Activated CD8-positive, alpha-beta memory T cell treated with anti-CD3 and anti-CD28 coated beads, Interleukin-2, amount 10 ng/mL, durations not matched to agents 7 days and 5 days (primary cell): ENCODE results near the gene AP4S1. TPM values are rescaled to one million over a fixed set of nuclear protein-coding genes. Genes with fewer than 3 reads are reported as not detected.
"Not testable (repeated sequence)": the region's sequence is repeated elsewhere in the genome, so short reads cannot be mapped to it uniquely, and the experiment has no call there.

Experiments used
- ATAC-seq: fragments of 150-1000 bp; cut with Tn5 transposase; one replicate; pipeline ENCODE4 v1.10.0; 2021; ENCODE audit warnings: moderate library complexity
- CTCF ChIA-PET: fragments of 350-600 bp; sonication (Branson Sonifier 250); formaldehyde crosslinking; loops from one replicate; lab custom pipeline; 2021; ENCODE audit warnings: antibody characterized with exemption; lab: Charles Lee
- DNase-seq: peaks from one replicate; pipeline ENCODE4 v3.0.0-alpha.2; 2020
- H3K27ac Mint-ChIP-seq: one replicate; pipeline ENCODE4 v1.8.0; 2021; ENCODE audit warnings: mild to moderate bottlenecking, mixed read lengths
- H3K27me3 Mint-ChIP-seq: one replicate; pipeline ENCODE4 v1.8.0; 2021; ENCODE audit warnings: mixed read lengths
- H3K36me3 Mint-ChIP-seq: one replicate; pipeline ENCODE4 v1.8.0; 2021; ENCODE audit warnings: mild to moderate bottlenecking, mixed read lengths
- H3K4me1 Mint-ChIP-seq: one replicate; pipeline ENCODE4 v1.8.0; 2021; ENCODE audit warnings: mixed read lengths
- H3K4me3 Mint-ChIP-seq: one replicate; pipeline ENCODE4 v1.8.0; 2021; ENCODE audit warnings: mild to moderate bottlenecking, moderate library complexity, mixed read lengths
- H3K9me3 Mint-ChIP-seq: one replicate; pipeline ENCODE4 v1.8.0; 2022; ENCODE audit warnings: low read depth, mixed read lengths
- total RNA-seq, 2 experiments: library from RNA; stranded (reverse); gene quantifications; one replicate each; pipeline ENCODE4 v1.2.3, GENCODE V29; 2021

Gene AP4S1
- total RNA-seq, 2 experiments from 2014 or later, result 4.7 to 4.9 TPM

- CTCF ChIA-PET, result interaction anchor here (1.6 kb wide), 1 partner anchor 10 kb away, joined by 5 read pairs; no protein-coding TSS in a partner anchor
- H3K27me3 Mint-ChIP-seq, result no peaks in the 10 kb centered on the region
- no peaks in the 10 kb centered on the region for H3K9me3 Mint-ChIP-seq
- H3K36me3 Mint-ChIP-seq, result no peaks in the 10 kb centered on the region
- H3K27ac Mint-ChIP-seq, result no peak overlapping the region
- H3K4me1 Mint-ChIP-seq, result no peaks in the 10 kb centered on the region
- no peak for ATAC-seq
- no peak overlapping the region for H3K4me3 Mint-ChIP-seq
- DNase-seq, result no peak
These were observed 65.7 kb downstream of the AP4S1 start for GRCh38 chr14:31090883-31091764.

- H3K27ac Mint-ChIP-seq, result no peak overlapping the region
- H3K9me3 Mint-ChIP-seq, result no peaks in the 10 kb centered on the region
- no peaks in the 10 kb centered on the region for H3K27me3 Mint-ChIP-seq
- DNase-seq, result no peak
- H3K36me3 Mint-ChIP-seq, result no peaks in the 10 kb centered on the region
- H3K4me3 Mint-ChIP-seq, result no peak overlapping the region
- no peaks in the 10 kb centered on the region for H3K4me1 Mint-ChIP-seq
- ATAC-seq, result no peak
- CTCF ChIA-PET, result interaction anchor here (1.6 kb wide), 1 partner anchor 9 kb away, joined by 5 read pairs; no protein-coding TSS in a partner anchor
These were observed 66.8 kb downstream of the AP4S1 start for GRCh38 chr14:31092160-31092708.

- H3K27ac Mint-ChIP-seq, H3K36me3 Mint-ChIP-seq: not testable (repeated sequence)
These were observed 68.7 kb downstream of the AP4S1 start for GRCh38 chr14:31093884-31094839.

GRCh38 chr14:31095817-31096216 is 70.4 kb downstream of the AP4S1 start:
- H3K27ac Mint-ChIP-seq, H3K4me3 Mint-ChIP-seq, H3K4me1 Mint-ChIP-seq, H3K27me3 Mint-ChIP-seq, DNase-seq, H3K9me3 Mint-ChIP-seq, CTCF ChIA-PET, H3K36me3 Mint-ChIP-seq, ATAC-seq: not testable (repeated sequence)

More at GRCh38 chr14:31093884-31094839, 68.7 kb downstream of the AP4S1 start:
- H3K4me3 Mint-ChIP-seq, DNase-seq, H3K27me3 Mint-ChIP-seq, H3K9me3 Mint-ChIP-seq, H3K4me1 Mint-ChIP-seq, ATAC-seq, CTCF ChIA-PET: not testable (repeated sequence)

GRCh38 chr14:31096255-31096654 is 70.8 kb downstream of the AP4S1 start:
- CTCF ChIA-PET, result no interaction called here
- H3K36me3 Mint-ChIP-seq, result peaks cover 13% of the 10 kb centered on the region
- H3K4me1 Mint-ChIP-seq, result no peaks in the 10 kb centered on the region
- DNase-seq (no peak), ATAC-seq (no peak)
- no peak overlapping the region for H3K4me3 Mint-ChIP-seq
- no peaks in the 10 kb centered on the region for H3K9me3 Mint-ChIP-seq
- H3K27me3 Mint-ChIP-seq, result no peaks in the 10 kb centered on the region
- no peak overlapping the region for H3K27ac Mint-ChIP-seq

GRCh38 chr14:31097081-31097480 is 71.6 kb downstream of the AP4S1 start:
- H3K4me3 Mint-ChIP-seq, result no peak overlapping the region
- CTCF ChIA-PET, result no interaction called here
- ATAC-seq (no peak), DNase-seq (no peak)
- no peaks in the 10 kb centered on the region for H3K27me3 Mint-ChIP-seq
- peaks cover 19% of the 10 kb centered on the region for H3K36me3 Mint-ChIP-seq
- H3K27ac Mint-ChIP-seq, result no peak overlapping the region
- no peaks in the 10 kb centered on the region for H3K4me1 Mint-ChIP-seq
- no peaks in the 10 kb centered on the region for H3K9me3 Mint-ChIP-seq

- Mint-ChIP-seq H3K36me3 (peaks cover 59% of the 10 kb centered on the region), H3K27me3 (no peaks in the 10 kb centered on the region), H3K4me1 (peaks cover 1% of the 10 kb centered on the region), H3K9me3 (no peaks in the 10 kb centered on the region), H3K27ac (no peak overlapping the region), H3K4me3 (no peak overlapping the region)
- ATAC-seq (no peak), DNase-seq (no peak)
- CTCF ChIA-PET, result interaction anchor here (0.5 to 1.6 kb wide), 2 partner anchors 10 to 59 kb away, joined by 3 to 4 read pairs; no protein-coding TSS in a partner anchor
These were observed 81.3 kb downstream of the AP4S1 start for GRCh38 chr14:31106768-31107167.

- H3K27ac Mint-ChIP-seq, result no peak overlapping the region
These were observed 83.8 kb downstream of the AP4S1 start for GRCh38 chr14:31109257-31109656.

GRCh38 chr14:31110872-31111271 is 85.4 kb downstream of the AP4S1 start:
- H3K27me3 Mint-ChIP-seq, result no peaks in the 10 kb centered on the region
- CTCF ChIA-PET, result no interaction called here
- H3K4me1 Mint-ChIP-seq, result peaks cover 1% of the 10 kb centered on the region
- no peak overlapping the region for H3K27ac Mint-ChIP-seq
- DNase-seq, result no peak
- H3K36me3 Mint-ChIP-seq, result peaks cover 55% of the 10 kb centered on the region
- ATAC-seq, result no peak
- H3K9me3 Mint-ChIP-seq, result no peaks in the 10 kb centered on the region
- no peak overlapping the region for H3K4me3 Mint-ChIP-seq

More at GRCh38 chr14:31109257-31109656, 83.8 kb downstream of the AP4S1 start:
- ATAC-seq (no peak), DNase-seq (no peak)
- CTCF ChIA-PET, result no interaction called here
- Mint-ChIP-seq H3K36me3 (peaks cover 59% of the 10 kb centered on the region), H3K27me3 (no peaks in the 10 kb centered on the region), H3K4me3 (no peak overlapping the region), H3K4me1 (peaks cover 1% of the 10 kb centered on the region), H3K9me3 (no peaks in the 10 kb centered on the region)

GRCh38 chr14:31113794-31114193 is 88.3 kb downstream of the AP4S1 start:
- no peaks in the 10 kb centered on the region for H3K27me3 Mint-ChIP-seq
- CTCF ChIA-PET, result no interaction called here
- no peaks in the 10 kb centered on the region for H3K4me1 Mint-ChIP-seq
- peaks cover 61% of the 10 kb centered on the region for H3K36me3 Mint-ChIP-seq
- ATAC-seq (no peak), DNase-seq (no peak)
- H3K27ac Mint-ChIP-seq, result no peak overlapping the region
- H3K9me3 Mint-ChIP-seq, result no peaks in the 10 kb centered on the region
- H3K4me3 Mint-ChIP-seq, result no peak overlapping the region

GRCh38 chr14:31118892-31119291 is 93.4 kb downstream of the AP4S1 start:
- Mint-ChIP-seq H3K4me3 (no peak overlapping the region), H3K36me3 (peaks cover 50% of the 10 kb centered on the region)
- CTCF ChIA-PET, result no interaction called here

GRCh38 chr14:31122098-31122611 is 96.7 kb downstream of the AP4S1 start:
- CTCF ChIA-PET, result interaction anchor here (1.2 kb wide), 1 partner anchor 11 kb away, joined by 3 read pairs; no protein-coding TSS in a partner anchor
- H3K27me3 Mint-ChIP-seq, result no peaks in the 10 kb centered on the region
- no peak overlapping the region for H3K4me3 Mint-ChIP-seq
- H3K4me1 Mint-ChIP-seq, result peaks cover 13% of the 10 kb centered on the region
- H3K9me3 Mint-ChIP-seq, result no peaks in the 10 kb centered on the region
- H3K36me3 Mint-ChIP-seq, result peaks cover 38% of the 10 kb centered on the region
- no peak for ATAC-seq
- DNase-seq, result no peak
- no peak overlapping the region for H3K27ac Mint-ChIP-seq

More at GRCh38 chr14:31118892-31119291, 93.4 kb downstream of the AP4S1 start:
- no peak for ATAC-seq
- Mint-ChIP-seq H3K27ac (no peak overlapping the region), H3K4me1 (peaks cover 2% of the 10 kb centered on the region), H3K27me3 (no peaks in the 10 kb centered on the region), H3K9me3 (no peaks in the 10 kb centered on the region)
- DNase-seq, result no peak

GRCh38 chr14:31122921-31123320 is 97.5 kb downstream of the AP4S1 start:
- CTCF ChIA-PET, result interaction anchor here (1.2 kb wide), 1 partner anchor 10 kb away, joined by 3 read pairs; no protein-coding TSS in a partner anchor
- no peak for DNase-seq
- Mint-ChIP-seq H3K4me1 (peaks cover 21% of the 10 kb centered on the region), H3K9me3 (no peaks in the 10 kb centered on the region), H3K27me3 (no peaks in the 10 kb centered on the region), H3K27ac (no peak overlapping the region), H3K4me3 (no peak overlapping the region), H3K36me3 (peaks cover 40% of the 10 kb centered on the region)
- ATAC-seq, result no peak
